HepG2 (cell line): Measurements from ENCODE around the gene ANP32B. TPM values are rescaled to one million over a fixed set of nuclear protein-coding genes. Genes with fewer than 3 reads are reported as not detected.

Source experiments
- ATAC-seq: fragments of 200-7000 bp; cut with Tn5 transposase; 3 replicates; pipeline ENCODE4 v1.9.1; 2020; ENCODE audit warnings: mild to moderate bottlenecking, moderate library complexity
- BruUV-seq: library from RNA; stranded (reverse); fragments of 400-500 nt; replicated peaks from 2 replicates; lab custom pipeline; 2021; lab: Mats Ljungman, UMichigan
- CTCF ChIA-PET: fragments of 300-600 bp; formaldehyde crosslinking; extraction: SDS; loops from one replicate; lab custom pipeline; 2021; ENCODE audit warnings: low total read pairs, inconsistent platforms, low intra/inter-chr PET ratio; lab: Yijun Ruan, JAX
- POLR2A ChIA-PET: fragments of 350-600 bp; sonication (Branson Sonifier 250); formaldehyde crosslinking; loops from one replicate; lab custom pipeline; 2020; ENCODE audit warnings: antibody characterized with exemption, inconsistent platforms; lab: Yijun Ruan, JAX
- DNase-seq: peaks from one replicate; pipeline ENCODE4 v3.0.0-alpha.2; 2015; ENCODE audit warnings: low spot score
- FAIRE-seq: peaks from 3 replicates; lab custom pipeline; 2011; peaks lifted over from hg19 to GRCh38; lab: Jason Lieb, UNC
- H2AFZ ChIP-seq: one replicate; pipeline ENCODE4 v1.6.1; 2011; ENCODE audit warnings: low read length, inconsistent platforms
- H3K27ac ChIP-seq: fragments of 300-600 bp; 3 replicates; pipeline ENCODE4 v1.8.0; 2011; ENCODE audit warnings: mixed run types, mild to moderate bottlenecking, mixed read lengths, low read length, inconsistent platforms; ENCODE audit not compliant: insufficient read depth; ENCODE audit errors: extremely low read length
- H3K27me3 ChIP-seq, 2 experiments: fragments of 200-600 bp in 1 of 2; 2 replicates in 1 of 2; 3 replicates in 1 of 2; pipeline versions ENCODE4 v1.6.0 to v1.8.0; 2011; ENCODE audit warnings: low read length in 2 of 2, mild to moderate bottlenecking in 2 of 2, moderate library complexity in 2 of 2, inconsistent platforms in 1 of 2; ENCODE audit not compliant: insufficient read depth in 2 of 2, control insufficient read depth in 1 of 2
- H3K36me3 ChIP-seq, 2 experiments: fragments of 200-600 bp in 1 of 2; replicated peaks in 1 of 2; 2 replicates in 1 of 2; 3 replicates in 1 of 2; pipeline versions ENCODE4 v1.5.1 to v1.8.0; 2011; ENCODE audit warnings: low read length in 2 of 2, inconsistent platforms in 1 of 2; ENCODE audit not compliant: insufficient read depth in 2 of 2, control insufficient read depth in 1 of 2
- H3K4me1 ChIP-seq: 2 replicates; pipeline ENCODE4 v1.5.1; 2012; ENCODE audit warnings: low read length, inconsistent platforms; ENCODE audit not compliant: insufficient read depth
- H3K4me2 ChIP-seq: 2 replicates; pipeline ENCODE4 v1.6.0; 2011; ENCODE audit warnings: low read depth, low read length, inconsistent platforms
- H3K4me3 ChIP-seq, 3 experiments: fragments of 200-600 bp in 1 of 3; sonication (generic), shearing (Covaris generic) in 1 of 3; replicated peaks in 1 of 3; 2 replicates each; pipeline ENCODE4 v1.5.1; 2011 to 2016; ENCODE audit warnings: low read length in 3 of 3, inconsistent platforms in 2 of 3, low read depth in 2 of 3, mild to moderate bottlenecking in 2 of 3, control low read depth in 1 of 3, mixed read lengths in 1 of 3; ENCODE audit not compliant: insufficient read depth in 1 of 3
- H3K79me2 ChIP-seq: one replicate; pipeline ENCODE4 v1.6.1; 2011; ENCODE audit warnings: low read length, inconsistent platforms; ENCODE audit not compliant: insufficient read depth
- H3K9ac ChIP-seq: 2 replicates; pipeline ENCODE4 v1.6.0; 2011; ENCODE audit warnings: mild to moderate bottlenecking, low read depth, low read length, inconsistent platforms; ENCODE audit not compliant: insufficient read depth
- H3K9me3 ChIP-seq: 2 replicates; pipeline ENCODE4 v1.5.1; 2012; ENCODE audit warnings: mild to moderate bottlenecking, low read length
- H4K20me1 ChIP-seq: 2 replicates; pipeline ENCODE4 v1.6.0; 2011; ENCODE audit warnings: inconsistent platforms, mild to moderate bottlenecking, low read length, moderate library complexity; ENCODE audit not compliant: insufficient read depth
- MXD3 ChIP-seq: IDR thresholded peaks from 2 replicates; pipeline ENCODE4 v1.6.1; 2016; ENCODE audit warnings: mild to moderate bottlenecking, missing biosample characterization, missing genetic modification reagents
- NR2F6 ChIP-seq, 2 experiments: IDR thresholded peaks; 2 replicates each; pipeline ENCODE4 v1.6.1; 2016; ENCODE audit warnings: antibody characterized with exemption in 1 of 2, mild to moderate bottlenecking in 1 of 2
- SMYD3 ChIP-seq: sonication (generic); formaldehyde crosslinking; IDR thresholded peaks from 2 replicates; pipeline ENCODE4 v1.8.1; 2023; ENCODE audit warnings: mild to moderate bottlenecking, missing genetic modification reagents
- SOX13 ChIP-seq, 3 experiments: fragments of 450-650 bp in 1 of 3; sonication (generic) in 1 of 3; formaldehyde crosslinking in 1 of 3; IDR thresholded peaks in 2 of 3; conservative IDR thresholded peaks in 1 of 3; 2 replicates each; pipeline versions ENCODE4 v1.5.0 to v1.6.1; 2016 to 2020; ENCODE audit warnings: antibody characterized with exemption in 1 of 3, mild to moderate bottlenecking in 1 of 3, missing compliant biosample characterization in 1 of 3, missing genetic modification reagents in 1 of 3, moderate library complexity in 1 of 3
- ZNF33B ChIP-seq: sonication (generic); formaldehyde crosslinking; IDR thresholded peaks from 2 replicates; pipeline ENCODE4 v1.5.1; 2020; ENCODE audit warnings: mild to moderate bottlenecking, missing genetic modification reagents
- ZNF512B ChIP-seq: sonication (generic); formaldehyde crosslinking; IDR thresholded peaks from 2 replicates; pipeline ENCODE4 v1.5.1; 2020; ENCODE audit warnings: missing genetic modification reagents, mild to moderate bottlenecking, borderline replicate concordance
- ZNF546 ChIP-seq: sonication (generic); formaldehyde crosslinking; conservative IDR thresholded peaks from 2 replicates; pipeline ENCODE4 v1.8.1; 2023; ENCODE audit warnings: mild to moderate bottlenecking, missing genetic modification reagents
- WGBS: methylation state at CpG from one replicate; pipeline ENCODE4 v1.1.6; 2017; ENCODE audit warnings: low lambda C conversion rate; 5-methylcytosine and 5-hydroxymethylcytosine counted together
- in situ Hi-C: cut with HindIII; loops from 2 replicates; pipeline ENCODE4 v1.10.0; 2017; ENCODE audit warnings: low pct_unique_long_range_greater_than_20kb; ENCODE audit not compliant: extremely low pct_ligation_motif_present
- intact Hi-C: fragments of 100-400 bp; cut with micrococcal nuclease; formaldehyde crosslinking; loops from one replicate; pipeline ENCODE4 v1.10.0; 2022; ENCODE audit not compliant: unreplicated experiment
- polyA plus RNA-seq, 8 experiments: library from polyadenylated mRNA; depleted of rRNA in 3 of 8; stranded (reverse) in 7 of 8; unstranded in 1 of 8; fragments of >200 nt; fragmentation: Illumina TruSeq in 4 of 8; extraction: Trizol in 4 of 8; gene quantifications; 2 replicates each; pipeline versions ENCODE4 v1.2.1 to v1.2.3, GENCODE V29; 2011 to 2016; ENCODE audit warnings: low read depth in 4 of 8, missing spikeins in 1 of 8, mixed read lengths in 1 of 8; ENCODE audit not compliant: insufficient read depth in 1 of 8
- total RNA-seq, 5 experiments: library from RNA; depleted of rRNA; stranded (reverse); fragments of >200 nt; fragmentation: Illumina TruSeq; extraction: Trizol; gene quantifications; 2 replicates each; pipeline ENCODE4 v1.2.3, GENCODE V29; 2016; ENCODE audit warnings: low read depth in 1 of 5
- TF ChIP-seq, protein P1 (sequence below), 2 experiments: sonication (generic) in 1 of 2; formaldehyde crosslinking in 1 of 2; IDR thresholded peaks; 2 replicates each; pipeline versions ENCODE4 v1.4.0 to v1.6.1; 2016 to 2020; ENCODE audit warnings: borderline replicate concordance in 1 of 2, low read depth in 1 of 2, mild to moderate bottlenecking in 1 of 2, missing genetic modification reagents in 1 of 2

The ANP32B gene
- total and polyA plus RNA-seq, 2 of the 13 experiments (the other 11 are each of a cell fraction or from before 2014, with no cell fraction given) = 22.1 to 37.5 TPM

GRCh38 chr9:98056269-98057137 lies 73.4 kb downstream of the ANP32B start, which contains the start of gene NANS (continued):
- TF ChIP-seq NR2F6 (IDR thresholded peaks at IDR 0.05) (0 out of 2 replicates have a peak, but pooled peaks have one; percentile 2), NR2F6 (CRISPR knock-in tag; IDR thresholded peaks at IDR 0.05) (peak; percentile 11; the same call in 1 of the 2 replicates), MXD3 (CRISPR knock-in tag) (peak; percentile 75; the same call in 1 of the 2 replicates)

DNA sequence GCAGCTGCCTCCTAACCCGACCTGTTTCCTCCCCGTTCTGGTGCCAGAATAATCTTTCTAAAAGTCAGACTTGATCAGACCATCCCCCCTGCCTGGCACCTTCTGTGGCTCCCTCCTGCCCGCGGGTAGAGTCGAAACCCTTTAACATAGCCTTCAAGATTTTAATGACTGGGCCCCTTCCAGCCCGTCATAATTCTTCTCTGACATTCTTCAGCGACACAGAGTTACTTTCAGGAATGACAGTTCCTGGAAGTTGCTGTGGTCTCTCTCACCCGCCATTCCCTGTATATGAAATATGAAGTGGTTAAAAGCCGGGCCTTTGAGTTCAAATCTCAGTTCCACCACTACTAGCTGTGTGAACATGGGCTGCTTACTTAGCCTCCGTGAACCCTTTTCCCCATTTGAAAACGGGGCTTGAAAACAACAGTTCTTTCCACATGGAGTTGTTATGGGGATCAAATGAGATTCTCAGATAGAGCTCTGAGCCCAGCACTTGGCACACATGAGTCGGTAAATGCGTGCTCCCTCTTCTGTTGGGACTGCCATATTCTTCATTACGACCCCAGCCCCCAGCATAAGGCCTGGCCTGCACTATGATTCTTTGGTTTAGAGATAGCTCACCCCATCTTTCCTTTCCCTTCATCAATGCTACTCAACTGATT lies 74.1 kb downstream of the ANP32B start:
- no peak for FAIRE-seq
- H3K4me2 ChIP-seq = peak overlapping the region; percentile 75
- peak overlapping the region; percentile 87 to 97 (median 93) for H3K4me3 ChIP-seq
- WGBS = under 1% methylated on average over 14 of the region's 14 CpGs
- peak overlapping the region; percentile 83 for H3K27ac ChIP-seq
- CTCF ChIA-PET = no interaction called here
- BruUV-seq = TSS peak; percentile 67
- no peaks in the 10 kb centered on the region for H3K27me3 ChIP-seq
- in situ Hi-C loops = no loop called here
- no peak overlapping the region for H2AFZ ChIP-seq
- peaks cover 7 to 14% of the 10 kb centered on the region in 2 experiments; a peak in 4 of 5 replicates for H3K36me3 ChIP-seq
- no peaks in the 10 kb centered on the region for H4K20me1 ChIP-seq
- intact Hi-C loops = loop anchor here (2.0 kb wide), 1 partner anchor 18 kb away; no protein-coding TSS in a partner anchor
- peaks cover 40% of the 10 kb centered on the region for H3K79me2 ChIP-seq
- ATAC-seq = no peak; the same call in 2 of the 3 replicates
- H3K9me3 ChIP-seq = no peaks in the 10 kb centered on the region
- H3K4me1 ChIP-seq = peaks cover 38% of the 10 kb centered on the region
- POLR2A ChIA-PET = interaction anchor here (1.1 to 3.4 kb wide), 16 partner anchors 10 to 360 kb away, joined by 3 to 30 read pairs (median 4); partner anchors contain the start of genes ANP32B, TBC1D2 and XPA
- peak overlapping the region; percentile 92 for H3K9ac ChIP-seq
- peak; percentile 15 for DNase-seq
- TF ChIP-seq ZNF33B = no peak
- 0 out of 2 replicates have a peak, but pooled peaks have one; percentile 4 for TF ChIP-seq ZNF512B (CRISPR knock-in tag)
- TF ChIP-seq, protein P1, sequence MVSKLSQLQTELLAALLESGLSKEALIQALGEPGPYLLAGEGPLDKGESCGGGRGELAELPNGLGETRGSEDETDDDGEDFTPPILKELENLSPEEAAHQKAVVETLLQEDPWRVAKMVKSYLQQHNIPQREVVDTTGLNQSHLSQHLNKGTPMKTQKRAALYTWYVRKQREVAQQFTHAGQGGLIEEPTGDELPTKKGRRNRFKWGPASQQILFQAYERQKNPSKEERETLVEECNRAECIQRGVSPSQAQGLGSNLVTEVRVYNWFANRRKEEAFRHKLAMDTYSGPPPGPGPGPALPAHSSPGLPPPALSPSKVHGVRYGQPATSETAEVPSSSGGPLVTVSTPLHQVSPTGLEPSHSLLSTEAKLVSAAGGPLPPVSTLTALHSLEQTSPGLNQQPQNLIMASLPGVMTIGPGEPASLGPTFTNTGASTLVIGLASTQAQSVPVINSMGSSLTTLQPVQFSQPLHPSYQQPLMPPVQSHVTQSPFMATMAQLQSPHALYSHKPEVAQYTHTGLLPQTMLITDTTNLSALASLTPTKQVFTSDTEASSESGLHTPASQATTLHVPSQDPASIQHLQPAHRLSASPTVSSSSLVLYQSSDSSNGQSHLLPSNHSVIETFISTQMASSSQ (IDR thresholded peaks at IDR 0.05; ENCODE audit: low read depth) = no peak
- TF ChIP-seq, protein P1 (CRISPR knock-in tag; IDR thresholded peaks at IDR 0.05; ENCODE audit: borderline replicate concordance) = 0 out of 2 replicates have a peak, but pooled peaks have one; percentile 2
- 0 out of 2 replicates have a peak, but pooled peaks have one; percentile 2 for TF ChIP-seq ZNF546 (CRISPR knock-in tag)
- no peak for TF ChIP-seq SMYD3
- no peak for TF ChIP-seq SOX13 (IDR thresholded peaks at IDR 0.05)
- no peak for TF ChIP-seq SOX13 (CRISPR knock-in tag; conservative IDR thresholded peaks at IDR 0.05 in 1 of 2, IDR thresholded peaks at IDR 0.05 in 1 of 2)
